Breast epithelium (tissue), 4 donors: ENCODE data around the gene PRSS2. TPM values are rescaled to one million over a fixed set of nuclear protein-coding genes. Genes with fewer than 3 reads are reported as not detected.

Experiments
- DNase-seq, 2 donors: peaks; one replicate each; pipeline ENCODE4 v3.0.0-alpha.2; 2019; ENCODE audit warnings: low spot score in 2 of 2
- H3K27ac ChIP-seq, 2 donors: fragments of 200-600 bp; sonication (generic) in 1 of 2; one replicate each; pipeline ENCODE4 v1.5.1; 2016 to 2019; ENCODE audit warnings: mild to moderate bottlenecking in 1 of 2
- H3K27me3 ChIP-seq, 2 donors: fragments of 200-600 bp; sonication (generic) in 1 of 2; one replicate each; pipeline versions ENCODE4 v1.5.1 to v1.6.0; 2017 to 2019; ENCODE audit warnings: control low read depth in 1 of 2, mild to moderate bottlenecking in 1 of 2
- H3K36me3 ChIP-seq: fragments of 200-600 bp; one replicate; pipeline ENCODE4 v1.5.1; 2019
- H3K4me1 ChIP-seq, 2 donors: fragments of 200-600 bp; sonication (generic); one replicate each; pipeline ENCODE4 v1.5.1; 2016 to 2019; ENCODE audit warnings: control low read depth in 1 of 2
- H3K4me3 ChIP-seq, 3 donors: fragments of 200-600 bp; sonication (generic); 1 replicate in 2 of 3; 2 replicates in 1 of 3; pipeline ENCODE4 v1.5.1; 2016 to 2019; ENCODE audit warnings: mild to moderate bottlenecking in 3 of 3, moderate library complexity in 2 of 3
- H3K9me3 ChIP-seq, 2 donors: fragments of 200-600 bp; sonication (generic) in 1 of 2; one replicate each; pipeline ENCODE4 v1.5.1; 2016 to 2019; ENCODE audit warnings: control low read depth in 1 of 2
- POLR2A ChIP-seq: fragments of 450-650 bp; IDR thresholded peaks from one replicate; pipeline ENCODE4 v1.6.1; 2016; ENCODE audit warnings: antibody characterized with exemption, mild to moderate bottlenecking, moderate library complexity
- POLR2AphosphoS5 ChIP-seq, 3 donors: sonication (generic); formaldehyde crosslinking; IDR thresholded peaks; one replicate each; pipeline ENCODE4 v1.6.1; 2017; ENCODE audit warnings: antibody characterized with exemption in 3 of 3
- intact Hi-C: fragments of 100-400 bp; cut with DNase I; formaldehyde crosslinking; loops from one replicate; pipeline ENCODE4 v1.15.1; 2023; ENCODE audit warnings: low total_unique reads
- total RNA-seq, 3 donors: library from RNA; depleted of rRNA; stranded (reverse); fragments of >200 nt; gene quantifications; one replicate each; pipeline ENCODE4 v1.1.0, GENCODE V29; 2016
- TF ChIP-seq, protein P1 (sequence below), 3 donors: fragments of 450-650 bp; IDR thresholded peaks; one replicate each; pipeline ENCODE4 v1.5.1; 2016 to 2017; ENCODE audit warnings: antibody characterized with exemption in 3 of 3, mild to moderate bottlenecking in 3 of 3, moderate library complexity in 3 of 3

Gene PRSS2
- not detected for total RNA-seq

GRCh38 chr7:142770661-142771352 is at the start of gene PRSS2:
TSS of gene PRSS2 (plus strand) at chr7:142770970. CDS start at chr7:142770983, 13 bp downstream.
- Histone ChIP-seq H3K9me3 (no peaks in the 10 kb centered on the region), H3K4me3 (no peak within 1 kb of the TSS), H3K36me3 (no peaks in the 10 kb centered on the region), H3K27ac (no peak within 1 kb of the TSS), H3K4me1 (no peaks in the 10 kb centered on the region), H3K27me3 (no peaks in the 10 kb centered on the region)
- intact Hi-C loops: no loop called here
- TF ChIP-seq POLR2AphosphoS5 (IDR thresholded peaks at IDR 0.05) (no peak), POLR2A (no peak)
- TF ChIP-seq, protein P1, sequence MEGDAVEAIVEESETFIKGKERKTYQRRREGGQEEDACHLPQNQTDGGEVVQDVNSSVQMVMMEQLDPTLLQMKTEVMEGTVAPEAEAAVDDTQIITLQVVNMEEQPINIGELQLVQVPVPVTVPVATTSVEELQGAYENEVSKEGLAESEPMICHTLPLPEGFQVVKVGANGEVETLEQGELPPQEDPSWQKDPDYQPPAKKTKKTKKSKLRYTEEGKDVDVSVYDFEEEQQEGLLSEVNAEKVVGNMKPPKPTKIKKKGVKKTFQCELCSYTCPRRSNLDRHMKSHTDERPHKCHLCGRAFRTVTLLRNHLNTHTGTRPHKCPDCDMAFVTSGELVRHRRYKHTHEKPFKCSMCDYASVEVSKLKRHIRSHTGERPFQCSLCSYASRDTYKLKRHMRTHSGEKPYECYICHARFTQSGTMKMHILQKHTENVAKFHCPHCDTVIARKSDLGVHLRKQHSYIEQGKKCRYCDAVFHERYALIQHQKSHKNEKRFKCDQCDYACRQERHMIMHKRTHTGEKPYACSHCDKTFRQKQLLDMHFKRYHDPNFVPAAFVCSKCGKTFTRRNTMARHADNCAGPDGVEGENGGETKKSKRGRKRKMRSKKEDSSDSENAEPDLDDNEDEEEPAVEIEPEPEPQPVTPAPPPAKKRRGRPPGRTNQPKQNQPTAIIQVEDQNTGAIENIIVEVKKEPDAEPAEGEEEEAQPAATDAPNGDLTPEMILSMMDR (IDR thresholded peaks at IDR 0.05): no peak
- no peak for DNase-seq

GRCh38 chr7:142720986-142721385 is 49.8 kb upstream of the PRSS2 start:
- intact Hi-C loops: no loop called here
- DNase-seq: no peak
- Histone ChIP-seq H3K9me3 (no peaks in the 10 kb centered on the region), H3K36me3 (no peaks in the 10 kb centered on the region), H3K4me3 (no peak overlapping the region), H3K4me1 (no peaks in the 10 kb centered on the region), H3K27me3 (no peaks in the 10 kb centered on the region), H3K27ac (no peak overlapping the region)
- TF ChIP-seq POLR2A (no peak), POLR2AphosphoS5 (IDR thresholded peaks at IDR 0.05) (no peak)
- TF ChIP-seq, protein P1 (IDR thresholded peaks at IDR 0.05): no peak

DNA sequence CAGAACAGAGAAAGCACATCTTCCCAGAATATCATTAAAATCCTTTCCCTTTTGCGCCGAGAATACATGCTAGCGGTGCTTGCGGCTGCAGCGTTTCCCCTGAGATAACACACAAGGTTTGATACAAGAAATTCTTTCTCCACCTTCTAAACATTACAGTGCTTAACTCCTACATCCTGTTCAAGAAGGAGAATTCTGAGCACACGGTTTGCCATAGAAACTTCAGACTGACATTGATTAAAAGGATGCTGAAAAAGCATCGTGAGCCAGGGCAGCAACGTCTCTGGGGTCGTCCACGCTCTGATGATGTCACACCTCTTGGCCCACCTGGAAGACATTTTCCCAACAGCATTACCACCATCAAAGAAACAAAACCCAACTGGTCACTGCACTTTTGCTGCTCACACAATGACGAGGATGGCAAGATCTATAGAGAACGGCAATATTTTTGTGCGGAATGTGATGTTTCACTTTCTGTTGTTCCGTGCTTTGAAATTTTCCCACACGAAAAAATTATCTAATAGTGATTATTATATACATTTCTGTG is 48.4 kb upstream of the PRSS2 start:
- TF ChIP-seq POLR2A (no peak), POLR2AphosphoS5 (IDR thresholded peaks at IDR 0.05) (no peak)
- TF ChIP-seq, protein P1 (IDR thresholded peaks at IDR 0.05): no peak
- Histone ChIP-seq H3K27me3 (no peaks in the 10 kb centered on the region), H3K36me3 (no peaks in the 10 kb centered on the region), H3K4me3 (no peak overlapping the region), H3K9me3 (no peaks in the 10 kb centered on the region), H3K4me1 (no peaks in the 10 kb centered on the region), H3K27ac (no peak overlapping the region)
- intact Hi-C loops: no loop called here
- DNase-seq: no peak

DNA sequence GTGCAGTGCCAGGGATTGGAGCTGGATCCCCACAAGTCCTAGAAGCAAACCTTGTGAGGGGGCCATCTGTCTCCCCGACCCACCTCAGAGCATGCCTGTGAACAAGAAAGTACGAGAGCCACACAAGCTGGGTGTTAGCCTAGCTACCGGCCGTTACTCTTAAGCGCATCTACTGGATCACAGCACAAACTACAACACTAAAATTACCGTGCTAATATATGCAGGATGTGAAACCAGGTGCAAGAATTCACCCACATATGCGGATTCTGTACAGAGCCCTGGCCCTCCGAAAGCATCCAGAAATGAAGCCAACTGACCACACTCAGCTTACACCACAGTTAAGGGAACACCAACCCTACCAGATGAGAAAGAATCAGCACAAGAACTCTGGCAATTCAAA is 37.5 kb upstream of the PRSS2 start:
- DNase-seq: no peak
- Histone ChIP-seq H3K9me3 (no peaks in the 10 kb centered on the region), H3K27me3 (no peaks in the 10 kb centered on the region), H3K36me3 (no peaks in the 10 kb centered on the region), H3K4me1 (no peaks in the 10 kb centered on the region), H3K27ac (no peak overlapping the region), H3K4me3 (no peak overlapping the region)
- TF ChIP-seq POLR2AphosphoS5 (IDR thresholded peaks at IDR 0.05): no peak
- TF ChIP-seq, protein P1 (IDR thresholded peaks at IDR 0.05): no peak
- no peak for TF ChIP-seq POLR2A
- intact Hi-C loops: no loop called here

- TF ChIP-seq POLR2AphosphoS5 (IDR thresholded peaks at IDR 0.05): no peak
- TF ChIP-seq, protein P1 (IDR thresholded peaks at IDR 0.05): no peak
- no peak for TF ChIP-seq POLR2A
- H3K4me1 ChIP-seq: no peaks in the 10 kb centered on the region
- H3K4me3 ChIP-seq: no peak overlapping the region
- no peaks in the 10 kb centered on the region for H3K27me3 ChIP-seq
- no peak for DNase-seq
- intact Hi-C loops: no loop called here
- no peaks in the 10 kb centered on the region for H3K36me3 ChIP-seq
- H3K9me3 ChIP-seq: no peaks in the 10 kb centered on the region
- H3K27ac ChIP-seq: no peak overlapping the region
Measured at GRCh38 chr7:142739923-142740492, 30.8 kb upstream of the PRSS2 start.
